Psoas muscle (tissue), 8 donors: ENCODE measurements around the gene TIMM21. TPM values are rescaled to one million over a fixed set of nuclear protein-coding genes. Genes with fewer than 3 reads are reported as not detected.

Experiments used
- ATAC-seq, 4 donors: fragments of 200-7000 bp; cut with Tn5 transposase; one replicate each; pipeline ENCODE4 v1.9.1; 2020; ENCODE audit warnings: moderate library complexity in 3 of 4, mild to moderate bottlenecking in 2 of 4
- DNase-seq, 2 donors: peaks; one replicate each; pipeline ENCODE4 v3.0.0-alpha.2; 2020
- H3K27ac ChIP-seq: fragments of 200-600 bp; one replicate; pipeline ENCODE4 v1.8.0; 2022
- H3K27me3 ChIP-seq, 3 donors: fragments of 200-600 bp in 1 of 3; one replicate each; pipeline versions ENCODE4 v1.6.1 to v1.8.0; 2013 to 2022; ENCODE audit warnings: low read length in 2 of 3, mild to moderate bottlenecking in 2 of 3, moderate library complexity in 1 of 3; ENCODE audit not compliant: insufficient read depth in 3 of 3
- H3K36me3 ChIP-seq, 2 donors: fragments of 200-600 bp in 1 of 2; one replicate each; pipeline versions ENCODE4 v1.6.1 to v1.8.0; 2013 to 2022; ENCODE audit warnings: low read depth in 1 of 2, mild to moderate bottlenecking in 1 of 2, moderate library complexity in 1 of 2; ENCODE audit not compliant: insufficient read depth in 1 of 2
- H3K4me1 ChIP-seq: fragments of 200-600 bp; one replicate; pipeline ENCODE4 v1.8.0; 2022
- H3K4me3 ChIP-seq: fragments of 200-600 bp; one replicate; pipeline ENCODE4 v1.8.0; 2022; ENCODE audit warnings: mild to moderate bottlenecking
- H3K9me3 ChIP-seq: fragments of 200-600 bp; one replicate; pipeline ENCODE4 v1.8.0; 2022
- WGBS, 3 donors: extraction: QIAGEN DNeasy Blood & Tissue Kit; methylation state at CpG; one replicate each; pipeline versions ENCODE4 v1.1.6 to v1.1.7; 2013; 5-methylcytosine and 5-hydroxymethylcytosine counted together
- intact Hi-C, 2 donors: fragments of 100-400 bp; cut with DNase I; formaldehyde crosslinking; loops; one replicate each; pipeline versions ENCODE4 v1.11.0 to v1.14.2; 2022
- polyA plus RNA-seq, 3 donors: library from polyadenylated mRNA; stranded (reverse); fragments of 200-250 nt; gene quantifications; one replicate each; pipeline ENCODE4 v1.2.3, GENCODE V29; 2013
- total RNA-seq, 4 donors: library from RNA; stranded (reverse); fragmentation: NEBNext Ultra II Directional in 2 of 4; extraction: Animal tissue kit (Norgen Biotek cat#: 25700) in 2 of 4; gene quantifications; one replicate each; pipeline versions ENCODE4 v1.2.1 to v1.2.4, GENCODE V29; 2021 to 2023
- TF ChIP-seq, protein P1 (sequence below): fragments of 200-600 bp; IDR thresholded peaks from one replicate; pipeline ENCODE4 v1.8.0; 2022; ENCODE audit warnings: antibody characterized with exemption
- donor health status: healthy with polysubstance abuse.
- donor health status: DM: no; HTN: no; CAD: no; lungs with moderate emphysema.
- donor health status: Bipolar disorder and iron deficiency.
- donor health status: healthy.
- donor health status: DM: yes; HTN: yes; CAD: no.
- donor health status: DM: no; HTN: no; CAD: no.
- donor health status: DM: no; HTN: no; CAD: no.
- donor health status: DM: yes; HTN: yes; CAD: no.

The TIMM21 gene
- total and polyA plus RNA-seq, 7 donors = 52.6 to 201 (median 76.8) TPM

DNA sequence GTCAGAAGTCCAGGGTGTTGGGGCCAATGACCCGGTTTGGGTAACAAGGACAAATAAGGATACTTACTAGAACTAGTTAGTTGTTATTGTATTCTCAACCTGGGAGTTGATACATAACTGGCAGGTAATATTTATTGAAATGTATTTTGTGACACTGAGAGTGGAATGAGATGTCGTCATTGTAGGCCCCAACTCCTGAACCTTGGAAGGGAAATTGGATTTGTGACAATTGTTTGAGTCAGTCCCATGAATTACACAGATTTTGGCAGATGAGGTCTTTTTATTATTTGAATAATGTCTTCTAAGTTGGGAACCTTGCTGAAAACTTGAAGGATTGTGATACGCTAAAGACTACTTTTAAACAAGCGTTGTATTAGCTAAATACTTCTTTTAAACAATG, 5.1 kb downstream of the TIMM21 start:
- no peak for DNase-seq
- H3K4me1 ChIP-seq = peaks cover 35% of the 10 kb centered on the region
- H3K4me3 ChIP-seq = no peak overlapping the region
- H3K27ac ChIP-seq = no peak overlapping the region
- H3K27me3 ChIP-seq = no peaks in the 10 kb centered on the region
- intact Hi-C loops = loop anchor here in 1 of 2 donors (10.0 kb wide), 1 partner anchor 341 kb away; the partner anchor contains the start of gene CNDP2
- H3K36me3 ChIP-seq = peaks cover 8 to 57% of the 10 kb centered on the region in 2 donors
- WGBS, 3 donors = 80 to 90% (median 81%) methylated on average over 4 of the region's 4 CpGs
- ATAC-seq = no peak
- TF ChIP-seq, protein P1, sequence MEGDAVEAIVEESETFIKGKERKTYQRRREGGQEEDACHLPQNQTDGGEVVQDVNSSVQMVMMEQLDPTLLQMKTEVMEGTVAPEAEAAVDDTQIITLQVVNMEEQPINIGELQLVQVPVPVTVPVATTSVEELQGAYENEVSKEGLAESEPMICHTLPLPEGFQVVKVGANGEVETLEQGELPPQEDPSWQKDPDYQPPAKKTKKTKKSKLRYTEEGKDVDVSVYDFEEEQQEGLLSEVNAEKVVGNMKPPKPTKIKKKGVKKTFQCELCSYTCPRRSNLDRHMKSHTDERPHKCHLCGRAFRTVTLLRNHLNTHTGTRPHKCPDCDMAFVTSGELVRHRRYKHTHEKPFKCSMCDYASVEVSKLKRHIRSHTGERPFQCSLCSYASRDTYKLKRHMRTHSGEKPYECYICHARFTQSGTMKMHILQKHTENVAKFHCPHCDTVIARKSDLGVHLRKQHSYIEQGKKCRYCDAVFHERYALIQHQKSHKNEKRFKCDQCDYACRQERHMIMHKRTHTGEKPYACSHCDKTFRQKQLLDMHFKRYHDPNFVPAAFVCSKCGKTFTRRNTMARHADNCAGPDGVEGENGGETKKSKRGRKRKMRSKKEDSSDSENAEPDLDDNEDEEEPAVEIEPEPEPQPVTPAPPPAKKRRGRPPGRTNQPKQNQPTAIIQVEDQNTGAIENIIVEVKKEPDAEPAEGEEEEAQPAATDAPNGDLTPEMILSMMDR = no peak
- H3K9me3 ChIP-seq = no peaks in the 10 kb centered on the region

DNA sequence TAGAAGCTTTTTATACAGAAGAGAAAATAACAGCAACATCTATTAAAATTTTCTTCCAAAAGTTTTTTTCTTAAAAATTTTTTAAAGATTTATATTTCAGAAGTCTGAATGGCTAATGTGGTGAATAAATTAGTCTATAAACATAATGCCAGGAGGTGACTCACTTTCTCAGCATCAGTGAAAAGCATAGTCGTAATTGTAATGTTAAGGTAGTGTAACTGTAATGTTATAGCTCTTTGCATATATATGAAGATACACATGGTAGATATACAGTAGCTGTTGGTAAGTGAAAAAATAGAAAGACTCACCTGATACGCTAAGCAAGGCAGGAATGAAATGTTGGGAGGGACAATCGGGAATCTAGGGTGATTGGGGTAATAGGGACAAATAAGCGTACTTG, 5.5 kb downstream of the TIMM21 start:
- Histone ChIP-seq H3K4me1 (peaks cover 35% of the 10 kb centered on the region), H3K9me3 (no peaks in the 10 kb centered on the region), H3K36me3 (peaks cover 8 to 61% of the 10 kb centered on the region in 2 donors), H3K4me3 (no peak overlapping the region), H3K27ac (no peak overlapping the region), H3K27me3 (no peaks in the 10 kb centered on the region)
- ATAC-seq (no peak), DNase-seq (no peak)
- TF ChIP-seq, protein P1 = no peak
- intact Hi-C loops = loop anchor here in 1 of 2 donors (10.0 kb wide), 1 partner anchor 341 kb away; the partner anchor contains the start of gene CNDP2
- WGBS, 3 donors = 91 to 96% (median 92%) methylated on average over 4 of the region's 4 CpGs

DNA sequence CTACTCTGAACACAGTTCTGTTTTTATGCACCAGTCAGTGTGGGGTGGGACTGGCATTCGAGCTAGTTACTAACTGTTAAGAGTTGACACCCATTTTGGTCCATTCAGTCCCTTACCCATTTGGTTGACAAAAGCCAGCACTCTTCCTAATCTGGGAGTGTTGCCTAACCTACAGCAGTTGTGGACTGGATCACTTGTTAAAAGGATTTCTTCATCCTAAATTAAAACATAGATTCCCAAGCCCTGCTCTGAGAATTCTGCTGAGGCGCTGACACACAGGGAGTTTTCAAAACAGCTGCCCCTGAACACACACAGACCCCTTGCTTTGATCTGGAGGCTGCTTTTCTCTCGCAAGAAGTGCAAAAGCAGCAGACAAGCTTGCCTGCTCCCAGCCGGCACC, 6.4 kb downstream of the TIMM21 start:
- Histone ChIP-seq H3K4me3 (no peak overlapping the region), H3K4me1 (peaks cover 30% of the 10 kb centered on the region), H3K36me3 (peaks cover 11 to 69% of the 10 kb centered on the region in 2 donors), H3K9me3 (no peaks in the 10 kb centered on the region), H3K27ac (no peak overlapping the region), H3K27me3 (no peaks in the 10 kb centered on the region)
- intact Hi-C loops = loop anchor here in 1 of 2 donors (10.0 kb wide), 1 partner anchor 340 kb away; the partner anchor contains the start of gene CNDP2
- WGBS, 3 donors = 88 to 92% (median 90%) methylated on average over 4 of the region's 4 CpGs
- no peak for DNase-seq
- ATAC-seq = no peak
- TF ChIP-seq, protein P1 = no peak

DNA sequence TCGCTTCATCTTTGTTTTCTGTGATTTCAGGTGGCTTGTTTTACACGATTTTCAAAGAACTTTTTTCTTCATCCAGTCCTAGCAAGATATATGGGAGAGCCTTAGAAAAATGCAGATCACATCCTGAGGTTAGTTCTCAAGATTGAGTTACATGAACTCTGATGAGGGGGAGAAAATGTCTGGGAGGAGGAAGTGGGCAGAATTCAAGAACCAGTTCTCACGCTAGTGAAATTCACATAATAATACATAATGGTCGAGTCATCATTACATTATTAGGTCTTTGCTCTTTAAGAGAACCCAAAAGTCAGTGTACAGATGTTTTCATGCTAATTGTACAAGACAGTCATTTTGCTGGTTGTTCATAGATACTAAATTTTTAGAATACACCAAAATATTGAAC, 7.0 kb downstream of the TIMM21 start:
- TF ChIP-seq, protein P1 = no peak
- Histone ChIP-seq H3K4me1 (peaks cover 24% of the 10 kb centered on the region), H3K36me3 (peaks cover 11 to 69% of the 10 kb centered on the region in 2 donors), H3K9me3 (no peaks in the 10 kb centered on the region), H3K27me3 (no peaks in the 10 kb centered on the region), H3K27ac (no peak overlapping the region), H3K4me3 (no peak overlapping the region)
- intact Hi-C loops = loop anchor here in 1 of 2 donors (10.0 kb wide), 1 partner anchor 340 kb away; the partner anchor contains the start of gene CNDP2
- ATAC-seq = no peak
- 86 to 89% (median 87%) methylated on average over 4 of the region's 4 CpGs for WGBS, 3 donors
- DNase-seq = no peak
